ENCODE data around the gene CLSTN3. TPM values are rescaled to one million over a fixed set of nuclear protein-coding genes. Genes with fewer than 3 reads are reported as not detected.

CLSTN3 gene
- total and polyA plus RNA-seq, 10 of the 15 experiments (the other 5 are each of a cell fraction or from before 2014, with no cell fraction given), result 0.09 to 35.9 (median 11.3) TPM

DNA sequence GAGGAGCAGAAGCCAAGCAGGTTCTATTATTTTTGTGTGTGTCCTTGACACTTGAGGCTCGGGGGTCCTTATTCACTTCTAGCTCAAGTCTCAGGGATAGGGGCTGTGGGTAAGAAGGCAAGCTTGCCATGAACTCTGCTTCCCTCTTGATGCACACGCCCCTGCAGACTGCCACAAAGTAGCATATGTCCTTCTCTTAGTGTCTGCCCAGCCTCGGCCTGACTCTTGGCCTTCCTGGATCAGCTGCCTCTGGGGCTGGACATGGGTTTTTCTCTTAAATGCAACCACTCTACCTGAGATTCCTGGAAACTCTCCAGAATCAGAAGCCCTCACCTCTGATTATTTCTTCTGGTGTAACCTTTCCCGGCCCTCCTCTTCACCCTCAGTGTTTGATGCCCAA, 31.2 kb downstream of the CLSTN3 start:
- Histone ChIP-seq H3K9me3 (replicated peaks; ENCODE audit: control insufficient read depth, insufficient read depth, low read length) (no peaks in the 10 kb centered on the region; the same call in 2 of the 3 replicates), H3K27ac (ENCODE audit: control insufficient read depth, insufficient read depth) (no peak overlapping the region), H3K4me1 (ENCODE audit: control insufficient read depth, insufficient read depth, low read length) (no peaks in the 10 kb centered on the region), H3K9ac (ENCODE audit: control insufficient read depth, insufficient read depth, low read length) (no peak overlapping the region), H3K27me3 (replicated peaks in 1 of 2; ENCODE audit: control insufficient read depth in 2 of 2, insufficient read depth in 2 of 2, low read length in 1 of 2) (peaks cover 0 to 4% of the 10 kb centered on the region in 2 experiments; a peak in 1 of 4 replicates), H3K4me3 (no peak overlapping the region), H4K20me1 (ENCODE audit: control insufficient read depth, insufficient read depth) (no peaks in the 10 kb centered on the region), H3K36me3 (ENCODE audit: control insufficient read depth in 2 of 2, insufficient read depth in 2 of 2, low read length in 1 of 2) (no peaks in the 10 kb centered on the region; a peak in 1 of 4 replicates), H3K79me2 (ENCODE audit: control insufficient read depth, insufficient read depth, low read length) (no peaks in the 10 kb centered on the region), H2AFZ (ENCODE audit: control insufficient read depth, low read depth, low read length) (no peak overlapping the region), H3K4me2 (ENCODE audit: control insufficient read depth, insufficient read depth) (no peak overlapping the region)
- 59% methylated on average over 4 of the region's 4 CpGs for WGBS (ENCODE audit: insufficient coverage, insufficient replicate concordance, low lambda C conversion rate, missing lambda C conversion rate)
- intact Hi-C loops (cut with micrococcal nuclease; ENCODE audit: unreplicated experiment), result no loop called here
- CTCF ChIA-PET, result interaction anchor here (1.3 kb wide), 1 partner anchor 9 kb away, joined by 5 read pairs; no protein-coding TSS in a partner anchor
- no peak for TF ChIP-seq MXI1 (IDR thresholded peaks at IDR 0.05; ENCODE audit: low read depth, low read length)
- no peak for TF ChIP-seq HDAC2 (IDR thresholded peaks at IDR 0.05)
- no peak for TF ChIP-seq ZNF687 (IDR thresholded peaks at IDR 0.05)
- TF ChIP-seq RAD21 (IDR thresholded peaks at IDR 0.05; ENCODE audit: insufficient read depth, low read depth, low read length), result no peak
- TF ChIP-seq TBL1XR1 (IDR thresholded peaks at IDR 0.05; ENCODE audit: low read depth, low read length), result no peak
- no peak for TF ChIP-seq GABPA (IDR thresholded peaks at IDR 0.05; ENCODE audit: low read depth)
- SMC1A ChIA-PET (ENCODE audit: uncharacterized antibody, unreplicated experiment), result no interaction called here
- POLR2A ChIA-PET, result no interaction called here
- FAIRE-seq (no peak), DNase-seq (ENCODE audit: low read depth, low spot score) (no peak), ATAC-seq (no peak)
- BruUV-seq (replicated peaks), result no TSS peak
- RAD21 ChIA-PET (ENCODE audit: unreplicated experiment), result interaction anchor here (0.6 kb wide), 1 partner anchor 883 kb away, joined by 4 read pairs; no protein-coding TSS in a partner anchor
- in situ Hi-C loops (cut with MboI), result no loop called here
